ENCODE data around the gene SMAD6. TPM values are rescaled to one million over a fixed set of nuclear protein-coding genes. Genes with fewer than 3 reads are reported as not detected.

The SMAD6 gene
- total and polyA plus RNA-seq, 10 of the 15 experiments (the other 5 are each of a cell fraction or from before 2014, with no cell fraction given) = under 0.01 to 0.10 (median 0.03) TPM; not detected in 7

- no peak for TF ChIP-seq CTCF (IDR thresholded peaks at IDR 0.05 in 2 of 3, conservative IDR thresholded peaks at IDR 0.05 in 1 of 3; ENCODE audit: control insufficient read depth in 2 of 3, extremely low read depth in 1 of 3, insufficient read depth in 1 of 3, low read depth in 3 of 3, low read length in 3 of 3)
- no peak for TF ChIP-seq HDAC2 (IDR thresholded peaks at IDR 0.05)
Observed at GRCh38 chr15:66751579-66751978, 49.5 kb downstream of the SMAD6 start (continued).

- CTCF ChIA-PET = interaction anchor here (0.9 kb wide), 1 partner anchor 100 kb away, joined by 3 read pairs; no protein-coding TSS in a partner anchor
- SMC1A ChIA-PET (ENCODE audit: uncharacterized antibody, unreplicated experiment) = interaction anchor here (0.7 to 1.2 kb wide), 2 partner anchors 21 to 85 kb away, joined by 3 read pairs; no protein-coding TSS in a partner anchor
- TF ChIP-seq, protein P1, sequence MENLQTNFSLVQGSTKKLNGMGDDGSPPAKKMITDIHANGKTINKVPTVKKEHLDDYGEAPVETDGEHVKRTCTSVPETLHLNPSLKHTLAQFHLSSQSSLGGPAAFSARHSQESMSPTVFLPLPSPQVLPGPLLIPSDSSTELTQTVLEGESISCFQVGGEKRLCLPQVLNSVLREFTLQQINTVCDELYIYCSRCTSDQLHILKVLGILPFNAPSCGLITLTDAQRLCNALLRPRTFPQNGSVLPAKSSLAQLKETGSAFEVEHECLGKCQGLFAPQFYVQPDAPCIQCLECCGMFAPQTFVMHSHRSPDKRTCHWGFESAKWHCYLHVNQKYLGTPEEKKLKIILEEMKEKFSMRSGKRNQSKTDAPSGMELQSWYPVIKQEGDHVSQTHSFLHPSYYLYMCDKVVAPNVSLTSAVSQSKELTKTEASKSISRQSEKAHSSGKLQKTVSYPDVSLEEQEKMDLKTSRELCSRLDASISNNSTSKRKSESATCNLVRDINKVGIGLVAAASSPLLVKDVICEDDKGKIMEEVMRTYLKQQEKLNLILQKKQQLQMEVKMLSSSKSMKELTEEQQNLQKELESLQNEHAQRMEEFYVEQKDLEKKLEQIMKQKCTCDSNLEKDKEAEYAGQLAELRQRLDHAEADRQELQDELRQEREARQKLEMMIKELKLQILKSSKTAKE (IDR thresholded peaks at IDR 0.05; ENCODE audit: low read depth, poor library complexity, severe bottlenecking) = no peak
- no peak for TF ChIP-seq CBX3 (IDR thresholded peaks at IDR 0.05; ENCODE audit: borderline replicate concordance, low read depth)
- no peak for TF ChIP-seq ZNF24 (IDR thresholded peaks at IDR 0.05)
- no peak for TF ChIP-seq RCOR1 (conservative IDR thresholded peaks at IDR 0.05; ENCODE audit: low read depth, low read length)
- no peak for TF ChIP-seq GABPA (IDR thresholded peaks at IDR 0.05; ENCODE audit: low read depth)
- TF ChIP-seq ZNF687 (IDR thresholded peaks at IDR 0.05) = no peak
- no peak for TF ChIP-seq ATF7 (IDR thresholded peaks at IDR 0.05; ENCODE audit: low read depth)
- TF ChIP-seq HDGF (IDR thresholded peaks at IDR 0.05) = no peak
- no peak for TF ChIP-seq MXI1 (IDR thresholded peaks at IDR 0.05; ENCODE audit: low read depth, low read length)
- no peak for TF ChIP-seq MLLT1 (IDR thresholded peaks at IDR 0.05)
Observed at GRCh38 chr15:66752078-66752477, 50.0 kb downstream of the SMAD6 start.

More at GRCh38 chr15:66752078-66752477, 50.0 kb downstream of the SMAD6 start:
- 18% methylated on average over 2 of the region's 2 CpGs for WGBS (ENCODE audit: insufficient coverage, insufficient replicate concordance, low lambda C conversion rate, missing lambda C conversion rate)
- ATAC-seq (peak; percentile 38; the same call in 1 of the 3 replicates), FAIRE-seq (no peak), DNase-seq (ENCODE audit: low read depth, low spot score) (no peak)
- Histone ChIP-seq H3K79me2 (ENCODE audit: control insufficient read depth, insufficient read depth, low read length) (no peaks in the 10 kb centered on the region), H3K36me3 (ENCODE audit: control insufficient read depth in 2 of 2, insufficient read depth in 2 of 2, low read length in 1 of 2) (no peaks in the 10 kb centered on the region), H2AFZ (ENCODE audit: control insufficient read depth, low read depth, low read length) (no peak overlapping the region), H3K27me3 (replicated peaks in 1 of 2; ENCODE audit: control insufficient read depth in 2 of 2, insufficient read depth in 2 of 2, low read length in 1 of 2) (no peaks in the 10 kb centered on the region), H3K4me1 (ENCODE audit: control insufficient read depth, insufficient read depth, low read length) (no peaks in the 10 kb centered on the region; the same call in 1 of the 2 replicates), H3K4me3 (no peak overlapping the region), H3K27ac (ENCODE audit: control insufficient read depth, insufficient read depth) (no peak overlapping the region), H4K20me1 (ENCODE audit: control insufficient read depth, insufficient read depth) (no peaks in the 10 kb centered on the region), H3K9me3 (replicated peaks; ENCODE audit: control insufficient read depth, insufficient read depth, low read length) (peaks cover 12% of the 10 kb centered on the region; the same call in 2 of the 3 replicates), H3K9ac (ENCODE audit: control insufficient read depth, insufficient read depth, low read length) (no peak overlapping the region), H3K4me2 (ENCODE audit: control insufficient read depth, insufficient read depth) (no peak overlapping the region)
- in situ Hi-C loops (cut with MboI) (loop anchor here (25.0 kb wide), 1 partner anchor 140 kb away; no protein-coding TSS in a partner anchor), intact Hi-C loops (cut with micrococcal nuclease; ENCODE audit: unreplicated experiment) (no loop called here)
- no TSS peak for BruUV-seq (replicated peaks)
- ChIA-PET POLR2A (interaction anchor here (0.6 to 0.7 kb wide), 3 partner anchors 49 to 104 kb away, joined by 4 read pairs; no protein-coding TSS in a partner anchor), RAD21 (ENCODE audit: unreplicated experiment) (interaction anchor here (0.6 kb wide), 1 partner anchor 1236 kb away, joined by 3 read pairs; no protein-coding TSS in a partner anchor)

Measured in GM12878 (cell line).